ENCODE measurements around the gene BABAM2.

BABAM2 gene

DNA sequence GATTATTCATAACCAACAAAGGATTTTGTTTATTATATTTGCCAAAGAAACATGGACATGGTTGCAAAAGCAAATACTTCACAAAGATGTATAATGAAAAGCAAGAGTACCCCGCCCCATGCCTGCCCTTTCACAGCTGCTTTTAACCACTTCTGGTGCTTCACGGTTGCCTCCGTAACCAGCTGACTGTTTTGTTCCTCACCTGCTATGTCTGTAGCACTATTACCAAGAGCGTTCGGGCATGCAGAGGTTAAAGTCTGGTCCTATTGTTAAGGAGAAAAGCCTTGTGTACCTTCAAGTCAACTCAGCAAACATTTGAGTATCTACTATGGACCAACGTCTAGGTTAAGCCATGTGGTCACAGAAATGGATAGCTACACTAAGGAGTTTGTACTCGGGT lies 386.9 kb downstream of the BABAM2 start:
- no peak overlapping the region for H3K4me3 ChIP-seq (ENCODE audit: control insufficient read depth, low read depth, low read length)
- DNase-seq (ENCODE audit: low read depth) = no peak
- TF ChIP-seq, protein P1, sequence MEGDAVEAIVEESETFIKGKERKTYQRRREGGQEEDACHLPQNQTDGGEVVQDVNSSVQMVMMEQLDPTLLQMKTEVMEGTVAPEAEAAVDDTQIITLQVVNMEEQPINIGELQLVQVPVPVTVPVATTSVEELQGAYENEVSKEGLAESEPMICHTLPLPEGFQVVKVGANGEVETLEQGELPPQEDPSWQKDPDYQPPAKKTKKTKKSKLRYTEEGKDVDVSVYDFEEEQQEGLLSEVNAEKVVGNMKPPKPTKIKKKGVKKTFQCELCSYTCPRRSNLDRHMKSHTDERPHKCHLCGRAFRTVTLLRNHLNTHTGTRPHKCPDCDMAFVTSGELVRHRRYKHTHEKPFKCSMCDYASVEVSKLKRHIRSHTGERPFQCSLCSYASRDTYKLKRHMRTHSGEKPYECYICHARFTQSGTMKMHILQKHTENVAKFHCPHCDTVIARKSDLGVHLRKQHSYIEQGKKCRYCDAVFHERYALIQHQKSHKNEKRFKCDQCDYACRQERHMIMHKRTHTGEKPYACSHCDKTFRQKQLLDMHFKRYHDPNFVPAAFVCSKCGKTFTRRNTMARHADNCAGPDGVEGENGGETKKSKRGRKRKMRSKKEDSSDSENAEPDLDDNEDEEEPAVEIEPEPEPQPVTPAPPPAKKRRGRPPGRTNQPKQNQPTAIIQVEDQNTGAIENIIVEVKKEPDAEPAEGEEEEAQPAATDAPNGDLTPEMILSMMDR (conservative IDR thresholded peaks at IDR 0.05; ENCODE audit: control insufficient read depth, insufficient read depth, low read depth, low read length) = no peak

DNA sequence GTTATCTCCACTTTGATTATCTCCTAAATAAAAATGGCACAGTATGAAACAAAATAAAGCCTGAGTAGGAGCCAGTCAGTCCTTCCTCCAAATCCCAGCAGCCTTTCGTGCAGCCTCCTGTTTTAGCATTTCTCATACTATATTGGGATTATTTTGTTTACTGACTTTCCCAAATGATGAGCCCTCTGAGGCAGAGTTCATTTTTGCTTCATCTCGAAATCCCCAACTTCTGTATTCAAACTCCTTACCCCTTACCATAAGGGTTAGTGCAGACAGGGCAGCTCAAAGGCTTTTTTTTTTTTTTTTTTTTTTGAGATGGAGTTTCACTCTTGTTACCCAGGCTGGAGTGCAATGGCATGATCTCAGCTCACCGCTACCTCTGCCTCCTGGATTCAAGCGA lies 388.8 kb downstream of the BABAM2 start:
- no peak for DNase-seq (ENCODE audit: low read depth)
- TF ChIP-seq, protein P1 (conservative IDR thresholded peaks at IDR 0.05; ENCODE audit: control insufficient read depth, insufficient read depth, low read depth, low read length) = no peak
- no peak overlapping the region for H3K4me3 ChIP-seq (ENCODE audit: control insufficient read depth, low read depth, low read length)

DNA sequence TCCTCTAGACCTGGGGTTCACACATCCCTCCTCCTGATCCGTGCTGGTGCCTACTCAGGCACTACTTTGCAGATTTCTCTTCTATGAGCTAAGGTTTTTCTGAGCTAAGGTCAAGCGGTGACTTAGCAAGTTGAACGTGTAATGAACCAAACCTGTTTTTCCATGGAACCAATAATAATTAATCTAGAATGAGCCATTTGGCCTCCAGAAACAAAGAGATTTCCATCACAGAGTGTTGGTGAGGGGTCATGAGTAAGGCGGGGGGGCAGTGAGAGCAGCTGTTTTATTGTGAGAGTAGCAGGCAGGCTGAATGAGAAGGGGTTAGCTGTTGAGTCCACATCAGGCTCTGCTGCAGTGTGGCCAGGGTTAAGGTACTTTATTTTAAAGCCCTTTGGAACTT lies 390.1 kb downstream of the BABAM2 start:
- DNase-seq (ENCODE audit: low read depth) = no peak
- no peak overlapping the region for H3K4me3 ChIP-seq (ENCODE audit: control insufficient read depth, low read depth, low read length)
- TF ChIP-seq, protein P1 (conservative IDR thresholded peaks at IDR 0.05; ENCODE audit: control insufficient read depth, insufficient read depth, low read depth, low read length) = no peak

DNA sequence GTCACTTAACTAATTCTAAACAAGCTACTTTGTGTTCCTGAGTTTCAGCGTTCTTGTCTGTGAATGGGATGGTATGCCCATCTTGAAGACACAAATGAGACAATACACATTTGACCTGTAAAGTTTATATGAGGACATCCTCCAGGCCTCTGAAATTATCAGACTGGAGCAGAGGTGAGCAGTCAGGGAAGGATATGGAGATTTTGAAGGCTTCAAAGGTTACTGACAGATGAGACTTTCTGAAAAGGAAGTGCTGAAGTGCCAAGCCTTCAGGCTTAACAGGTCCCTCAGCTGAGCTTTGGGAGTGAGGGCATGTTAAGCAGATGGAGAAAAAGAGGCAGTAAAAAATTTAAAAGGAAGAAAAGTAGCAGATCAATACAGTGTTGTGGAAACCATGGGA lies 391.2 kb downstream of the BABAM2 start:
- DNase-seq (ENCODE audit: low read depth) = no peak
- TF ChIP-seq, protein P1 (conservative IDR thresholded peaks at IDR 0.05; ENCODE audit: control insufficient read depth, insufficient read depth, low read depth, low read length) = no peak
- H3K4me3 ChIP-seq (ENCODE audit: control insufficient read depth, low read depth, low read length) = no peak overlapping the region

DNA sequence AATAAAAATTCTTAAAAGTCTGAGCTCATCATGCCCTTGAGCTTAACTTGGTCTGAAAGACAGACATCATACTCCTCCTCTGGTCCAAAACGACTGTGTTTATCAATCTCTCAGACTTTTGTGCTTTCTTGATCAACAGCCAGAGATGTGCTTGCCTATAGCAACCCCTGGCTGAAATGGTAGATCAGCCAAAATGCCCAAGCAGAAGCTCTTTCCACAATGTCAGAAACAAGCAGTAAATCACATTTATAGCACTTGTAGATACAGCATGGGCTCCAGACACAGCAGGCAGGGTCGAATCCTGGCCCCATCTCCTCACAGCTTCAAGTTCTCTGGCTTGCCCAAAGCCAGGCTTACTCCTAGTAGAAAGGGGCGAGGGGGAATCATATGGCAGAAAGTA lies 391.7 kb downstream of the BABAM2 start:
- H3K4me3 ChIP-seq (ENCODE audit: control insufficient read depth, low read depth, low read length) = no peak overlapping the region
- TF ChIP-seq, protein P1 (conservative IDR thresholded peaks at IDR 0.05; ENCODE audit: control insufficient read depth, insufficient read depth, low read depth, low read length) = no peak
- DNase-seq (ENCODE audit: low read depth) = no peak

DNA sequence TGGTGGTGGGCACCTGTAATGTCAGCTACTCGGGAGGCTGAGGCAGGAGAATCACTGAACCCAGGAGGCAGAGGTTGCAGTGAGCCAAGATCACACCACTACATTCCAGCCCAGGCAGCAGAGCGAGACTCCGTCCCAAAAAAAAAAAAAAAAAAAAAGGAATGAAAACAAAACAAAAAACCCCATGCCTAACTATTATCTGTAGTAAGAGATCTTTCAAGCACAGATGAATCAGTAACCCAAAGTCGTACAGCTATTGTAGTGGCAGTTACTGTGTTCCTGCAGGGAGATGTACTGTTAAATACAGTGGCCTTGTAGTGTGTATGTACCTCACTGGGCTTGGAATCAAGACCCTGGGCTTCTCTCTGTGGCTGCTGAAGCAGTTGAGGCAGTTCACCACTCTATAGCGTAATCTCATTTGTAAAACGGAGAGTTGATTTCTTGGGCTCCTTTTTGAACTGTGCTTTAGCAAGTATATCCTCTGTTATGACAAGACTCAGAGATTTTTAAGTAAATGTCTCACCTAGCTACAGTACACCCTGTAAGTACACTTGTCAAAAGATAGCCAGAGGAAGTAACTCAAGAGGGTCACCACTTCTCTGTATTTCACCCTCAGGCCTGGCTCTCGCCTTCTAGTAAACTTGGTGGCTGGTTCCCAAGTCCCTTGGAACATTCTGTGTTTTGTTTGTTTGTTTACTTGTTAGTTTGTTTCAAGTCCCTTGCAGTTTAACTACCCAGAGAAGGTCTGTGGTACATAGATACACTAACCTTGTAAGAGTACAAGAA lies 392.5 kb downstream of the BABAM2 start:
- H3K4me3 ChIP-seq (ENCODE audit: control insufficient read depth, low read depth, low read length) = no peak overlapping the region
- DNase-seq (ENCODE audit: low read depth) = no peak
- TF ChIP-seq, protein P1 (conservative IDR thresholded peaks at IDR 0.05; ENCODE audit: control insufficient read depth, insufficient read depth, low read depth, low read length) = no peak
